Neuronal stem cell (in vitro differentiated cells): Measurements from ENCODE around the gene ALCAM.
A peak's percentile ranks its signal among the peaks of the same experiment; 100 is the strongest.
"Not testable (repeated sequence)": the region's sequence is repeated elsewhere in the genome, so short reads cannot be mapped to it uniquely, and the experiment has no call there.

Experiments used
- DNase-seq: peaks from one replicate; pipeline ENCODE4 v3.0.0-alpha.2; 2013; ENCODE audit warnings: low spot score
- H2AFZ ChIP-seq: one replicate; pipeline ENCODE4 v1.6.1; 2013; ENCODE audit warnings: mild to moderate bottlenecking, low read length, inconsistent platforms
- H2AK5ac ChIP-seq: 2 replicates; pipeline ENCODE4 v1.6.1; 2013; ENCODE audit warnings: low read depth, mild to moderate bottlenecking, inconsistent platforms, low read length, moderate library complexity, mixed read lengths
- H2BK120ac ChIP-seq: 2 replicates; pipeline ENCODE4 v1.6.1; 2013; ENCODE audit warnings: low read depth, mild to moderate bottlenecking, inconsistent platforms, low read length, moderate library complexity, mixed read lengths
- H2BK12ac ChIP-seq: one replicate; pipeline ENCODE4 v1.6.1; 2013; ENCODE audit warnings: low read length, inconsistent platforms
- H2BK15ac ChIP-seq: 2 replicates; pipeline ENCODE4 v1.6.1; 2013; ENCODE audit warnings: mild to moderate bottlenecking, low read length, inconsistent platforms, mixed read lengths
- H2BK5ac ChIP-seq: one replicate; pipeline ENCODE4 v1.6.1; 2013; ENCODE audit warnings: inconsistent platforms, mild to moderate bottlenecking, low read length, moderate library complexity
- H3K14ac ChIP-seq: one replicate; pipeline ENCODE4 v1.6.1; 2013; ENCODE audit warnings: low read length, inconsistent platforms
- H3K18ac ChIP-seq: 2 replicates; pipeline ENCODE4 v1.6.1; 2013; ENCODE audit warnings: low read length, inconsistent platforms
- H3K23ac ChIP-seq: 2 replicates; pipeline ENCODE4 v1.6.1; 2013; ENCODE audit warnings: low read depth, mild to moderate bottlenecking, mixed read lengths, low read length, inconsistent platforms; ENCODE audit not compliant: poor library complexity
- H3K27ac ChIP-seq: replicated peaks from 3 replicates; pipeline ENCODE4 v1.5.1; 2013; ENCODE audit warnings: low read length, inconsistent platforms
- H3K27me3 ChIP-seq, 3 experiments: 2 replicates each; pipeline ENCODE4 v1.6.1; 2013; ENCODE audit warnings: low read length in 3 of 3, mild to moderate bottlenecking in 2 of 3, inconsistent platforms in 1 of 3, low read depth in 1 of 3, mixed read lengths in 1 of 3, moderate library complexity in 1 of 3; ENCODE audit not compliant: control insufficient read depth in 3 of 3, insufficient read depth in 3 of 3
- H3K36me3 ChIP-seq, 2 donors: replicated peaks in 1 of 2; 2 replicates each; pipeline ENCODE4 v1.6.1; 2013; ENCODE audit warnings: low read length in 2 of 2; ENCODE audit not compliant: control insufficient read depth in 2 of 2, insufficient read depth in 2 of 2
- H3K4ac ChIP-seq: 2 replicates; pipeline ENCODE4 v1.6.1; 2013; ENCODE audit warnings: inconsistent platforms, mild to moderate bottlenecking, low read length, moderate library complexity
- H3K4me1 ChIP-seq, 2 donors: 1 replicate in 1 of 2; 2 replicates in 1 of 2; pipeline ENCODE4 v1.6.1; 2013; ENCODE audit warnings: low read length in 2 of 2, low read depth in 1 of 2; ENCODE audit not compliant: control insufficient read depth in 2 of 2, insufficient read depth in 1 of 2
- H3K4me2 ChIP-seq: one replicate; pipeline ENCODE4 v1.6.1; 2013; ENCODE audit warnings: mild to moderate bottlenecking, low read length, inconsistent platforms; ENCODE audit not compliant: insufficient read depth, poor library complexity, severe bottlenecking
- H3K4me3 ChIP-seq, 2 donors: 2 replicates each; pipeline ENCODE4 v1.5.1; 2013; ENCODE audit warnings: low read length in 2 of 2, mild to moderate bottlenecking in 2 of 2, inconsistent platforms in 1 of 2, moderate library complexity in 1 of 2
- H3K79me1 ChIP-seq: one replicate; pipeline ENCODE4 v1.6.1; 2013; ENCODE audit warnings: low read depth, mild to moderate bottlenecking, inconsistent platforms, low read length, moderate library complexity
- H3K9ac ChIP-seq: one replicate; pipeline ENCODE4 v1.6.1; 2013; ENCODE audit warnings: mild to moderate bottlenecking, low read depth, low read length, inconsistent platforms; ENCODE audit not compliant: poor library complexity
- H3K9me3 ChIP-seq, 2 donors: replicated peaks in 1 of 2; 2 replicates each; pipeline versions ENCODE3 to v1.6.1; 2013; ENCODE audit warnings: low read length in 2 of 2, mild to moderate bottlenecking in 2 of 2, inconsistent platforms in 1 of 2, low read depth in 1 of 2, mixed read lengths in 1 of 2, moderate library complexity in 1 of 2; ENCODE audit not compliant: control insufficient read depth in 2 of 2, insufficient read depth in 1 of 2
- H4K8ac ChIP-seq: one replicate; pipeline ENCODE4 v1.6.1; 2013; ENCODE audit warnings: low read depth, mild to moderate bottlenecking, inconsistent platforms, low read length, moderate library complexity
- H4K91ac ChIP-seq: one replicate; pipeline ENCODE4 v1.6.1; 2013; ENCODE audit warnings: low read length, low read depth, mild to moderate bottlenecking, inconsistent platforms; ENCODE audit not compliant: poor library complexity
- WGBS, 2 donors: extraction: QIAGEN DNeasy Blood & Tissue Kit; methylation state at CpG; one replicate each; pipeline ENCODE4 v1.1.7; 2013; ENCODE audit warnings: missing lambda C conversion rate in 2 of 2, mixed read lengths in 1 of 2; ENCODE audit not compliant: insufficient read length in 2 of 2, insufficient replicate concordance in 1 of 2; ENCODE audit errors: extremely low coverage in 2 of 2; 5-methylcytosine and 5-hydroxymethylcytosine counted together

ALCAM gene

DNA sequence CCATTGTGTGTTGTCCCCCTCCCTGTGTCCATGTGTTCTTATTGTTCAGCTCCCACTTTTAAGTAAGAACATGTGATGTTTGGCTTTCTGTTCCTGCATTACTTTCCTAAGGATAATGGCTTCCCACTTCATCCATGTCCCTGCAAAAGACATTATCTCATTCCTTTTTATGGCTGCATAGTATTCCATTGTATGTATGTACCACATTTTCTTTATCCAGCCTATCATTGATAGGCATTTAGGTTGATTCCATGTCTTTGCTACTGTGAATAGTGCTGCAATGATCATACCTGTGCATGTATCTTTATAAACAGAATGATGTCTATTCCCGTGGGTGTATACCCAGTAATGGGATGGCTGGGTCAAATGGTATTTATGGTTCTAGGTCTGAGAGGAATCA lies 23.1 kb downstream of the ALCAM start:
- not testable (repeated sequence) for H2AFZ ChIP-seq, H2AK5ac ChIP-seq, H3K18ac ChIP-seq, H2BK5ac ChIP-seq, H2BK120ac ChIP-seq, H2BK15ac ChIP-seq, H3K4me1 ChIP-seq, H4K91ac ChIP-seq, H3K9ac ChIP-seq, H3K9me3 ChIP-seq, H3K4me3 ChIP-seq, H3K79me1 ChIP-seq, H4K8ac ChIP-seq, H3K23ac ChIP-seq, H3K36me3 ChIP-seq, H3K27ac ChIP-seq, H3K27me3 ChIP-seq, DNase-seq, H3K4ac ChIP-seq, H3K14ac ChIP-seq, H2BK12ac ChIP-seq
- H3K4me2 ChIP-seq = peak overlapping the region; percentile 2
- WGBS, 2 donors = no CpG with 5 or more reads among the region's 1 CpG

DNA sequence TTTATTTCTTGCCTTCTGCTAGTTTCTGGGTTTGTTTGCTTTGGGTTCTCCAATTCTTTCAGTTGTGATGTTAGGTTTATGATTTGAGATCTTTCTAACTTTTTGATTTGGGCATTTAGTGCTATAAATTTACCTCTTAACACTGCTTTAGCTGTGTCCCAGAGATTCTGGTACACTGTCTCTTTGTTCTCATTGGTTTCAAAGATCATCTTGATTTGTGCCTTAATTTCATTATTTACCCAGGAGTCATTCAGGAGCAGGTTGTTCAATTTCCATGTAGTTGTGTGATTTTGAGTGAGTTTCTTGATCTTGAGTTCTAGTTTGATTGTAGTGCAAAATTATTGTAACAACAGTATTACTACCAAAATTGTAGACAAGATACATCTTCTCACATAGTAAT lies 25.9 kb downstream of the ALCAM start:
- H3K9me3 ChIP-seq, H3K9ac ChIP-seq, H3K18ac ChIP-seq, H2BK12ac ChIP-seq, H3K79me1 ChIP-seq, H2BK120ac ChIP-seq, H4K8ac ChIP-seq, DNase-seq, H2BK15ac ChIP-seq, H3K4me1 ChIP-seq, H3K36me3 ChIP-seq, H3K23ac ChIP-seq, H3K4me3 ChIP-seq, H2AFZ ChIP-seq, H3K27me3 ChIP-seq, H2AK5ac ChIP-seq, H4K91ac ChIP-seq, H3K4ac ChIP-seq, H2BK5ac ChIP-seq, H3K4me2 ChIP-seq, H3K27ac ChIP-seq, H3K14ac ChIP-seq: not testable (repeated sequence)

DNA sequence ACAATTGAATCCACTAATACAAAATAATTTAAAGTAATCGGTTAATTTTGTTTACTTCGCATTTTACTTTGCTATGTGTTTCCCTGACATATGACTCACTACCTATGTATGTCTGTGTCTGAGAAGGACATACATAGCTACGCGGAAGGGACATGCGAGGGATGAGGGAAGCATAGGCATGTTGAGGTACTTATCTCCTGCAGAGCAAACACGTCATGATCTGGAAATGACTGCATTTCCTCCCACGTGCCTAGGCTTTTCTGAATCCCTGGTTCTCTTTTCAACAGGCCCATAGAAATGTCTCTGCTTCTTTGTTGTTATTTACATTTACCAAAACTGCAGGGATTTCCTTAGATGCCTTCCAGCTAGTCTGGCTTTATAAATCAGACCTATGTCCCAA lies 27.5 kb downstream of the ALCAM start:
- no CpG with 5 or more reads among the region's 7 CpGs for WGBS, 2 donors
- no peaks in the 10 kb centered on the region for H3K79me1 ChIP-seq
- H3K9me3 ChIP-seq = no peaks in the 10 kb centered on the region
- H3K4me2 ChIP-seq = no peak overlapping the region
- no peak overlapping the region for H3K27ac ChIP-seq
- no peaks in the 10 kb centered on the region for H3K36me3 ChIP-seq
- no peak overlapping the region for H3K4me3 ChIP-seq
- H3K18ac ChIP-seq = no peak overlapping the region
- no peak overlapping the region for H3K23ac ChIP-seq
- DNase-seq = no peak
- H2BK5ac ChIP-seq = no peak overlapping the region
- H2AFZ ChIP-seq = peak overlapping the region; percentile 18
- no peak overlapping the region for H3K14ac ChIP-seq
- no peak overlapping the region for H2AK5ac ChIP-seq
- H4K91ac ChIP-seq = no peak overlapping the region
- H3K9ac ChIP-seq = no peak overlapping the region
- H2BK12ac ChIP-seq = no peak overlapping the region
- no peak overlapping the region for H2BK15ac ChIP-seq
- H3K4me1 ChIP-seq = peaks cover 0 to 1% of the 10 kb centered on the region in 2 donors
- no peaks in the 10 kb centered on the region for H3K27me3 ChIP-seq
- no peak overlapping the region for H3K4ac ChIP-seq
- H2BK120ac ChIP-seq = no peak overlapping the region
- H4K8ac ChIP-seq = no peak overlapping the region

DNA sequence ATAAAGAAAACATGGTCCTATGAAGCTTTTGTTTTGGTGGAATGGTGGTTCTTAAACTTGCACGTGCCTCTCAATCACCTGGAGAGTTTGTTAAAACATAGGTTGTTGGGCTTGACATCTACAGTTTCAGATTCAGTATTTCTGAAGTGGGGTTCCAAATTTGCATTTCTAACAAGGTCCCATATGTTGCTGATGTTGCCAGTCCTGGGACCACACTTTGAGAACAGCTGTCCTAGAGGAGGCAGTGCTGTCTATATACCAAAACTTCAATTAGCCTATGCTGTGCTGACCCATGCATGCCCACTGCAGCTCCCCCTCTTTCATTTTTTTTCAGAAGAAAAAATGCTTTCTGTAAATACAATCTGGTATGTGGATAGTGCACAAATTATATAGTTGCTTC lies 31.3 kb downstream of the ALCAM start:
- Histone ChIP-seq H3K9me3 (no peaks in the 10 kb centered on the region), H3K79me1 (no peaks in the 10 kb centered on the region), H2BK120ac (no peak overlapping the region), H2AK5ac (no peak overlapping the region), H4K8ac (no peak overlapping the region), H2BK15ac (no peak overlapping the region), H3K4ac (no peak overlapping the region), H2BK12ac (no peak overlapping the region), H3K4me1 (peaks cover 0 to 4% of the 10 kb centered on the region in 2 donors), H3K23ac (no peak overlapping the region), H2AFZ (no peak overlapping the region), H3K9ac (no peak overlapping the region), H3K14ac (no peak overlapping the region), H3K18ac (no peak overlapping the region), H3K4me2 (no peak overlapping the region), H2BK5ac (no peak overlapping the region), H3K27me3 (no peaks in the 10 kb centered on the region), H4K91ac (no peak overlapping the region), H3K27ac (no peak overlapping the region), H3K36me3 (peaks cover 0 to 2% of the 10 kb centered on the region in 2 donors), H3K4me3 (no peak overlapping the region)
- no peak for DNase-seq
- WGBS, 2 donors = no CpG with 5 or more reads among the region's 1 CpG
